ENCODE data around the gene DPT. TPM values are rescaled to one million over a fixed set of nuclear protein-coding genes. Genes with fewer than 3 reads are reported as not detected.

The DPT gene
- total RNA-seq, 1 experiment from 2014 or later: not detected

- H3K4me3 Mint-ChIP-seq: no peak overlapping the region
- no peaks in the 10 kb centered on the region for H3K36me3 Mint-ChIP-seq
- CTCF ChIA-PET: no interaction called here
- no peaks in the 10 kb centered on the region for H3K4me1 Mint-ChIP-seq
- POLR2A ChIA-PET: interaction anchor here (0.8 kb wide), 1 partner anchor 424 kb away, joined by 3 read pairs; no protein-coding TSS in a partner anchor
- peaks cover 21% of the 10 kb centered on the region for H3K9me3 Mint-ChIP-seq
- no peaks in the 10 kb centered on the region for H3K27me3 Mint-ChIP-seq (ENCODE audit: low read depth)
- ATAC-seq: no peak
- no peak for DNase-seq (ENCODE audit: low spot score)
- no peak overlapping the region for H3K27ac Mint-ChIP-seq
- no peak for TF ChIP-seq MLX (CRISPR knock-in tag; IDR thresholded peaks at IDR 0.05)
- TF ChIP-seq ZNF416 (CRISPR knock-in tag; IDR thresholded peaks at IDR 0.05): no peak
- TF ChIP-seq TEAD4 (CRISPR knock-in tag; IDR thresholded peaks at IDR 0.05): no peak
- TF ChIP-seq NR1H2 (CRISPR knock-in tag; IDR thresholded peaks at IDR 0.05): no peak
- TF ChIP-seq ZNF263 (CRISPR knock-in tag; IDR thresholded peaks at IDR 0.05; ENCODE audit: low read depth): no peak
- TF ChIP-seq ZNF423 (CRISPR knock-in tag; IDR thresholded peaks at IDR 0.05): no peak
- TF ChIP-seq ARID4B (CRISPR knock-in tag; IDR thresholded peaks at IDR 0.05; ENCODE audit: borderline replicate concordance): no peak
- TF ChIP-seq TCF7 (CRISPR knock-in tag; IDR thresholded peaks at IDR 0.05; ENCODE audit: low read depth): no peak
- TF ChIP-seq FOXP1 (CRISPR knock-in tag; IDR thresholded peaks at IDR 0.05; ENCODE audit: borderline replicate concordance): no peak
- no peak for TF ChIP-seq SP1 (CRISPR knock-in tag; conservative IDR thresholded peaks at IDR 0.05)
- TF ChIP-seq ZNF138 (CRISPR knock-in tag; conservative IDR thresholded peaks at IDR 0.05): no peak
These were observed 45.1 kb downstream of the DPT start for GRCh38 chr1:168683871-168684270.

GRCh38 chr1:168676861-168677260 is 52.1 kb downstream of the DPT start:
- H3K4me1 Mint-ChIP-seq: peaks cover 11% of the 10 kb centered on the region
- peaks cover 10% of the 10 kb centered on the region for H3K9me3 Mint-ChIP-seq
- ATAC-seq: no peak
- no peak for DNase-seq (ENCODE audit: low spot score)
- H3K4me3 Mint-ChIP-seq: no peak overlapping the region
- H3K27me3 Mint-ChIP-seq (ENCODE audit: low read depth): no peaks in the 10 kb centered on the region; the same call in 1 of the 2 replicates
- TF ChIP-seq ZNF671 (CRISPR knock-in tag; IDR thresholded peaks at IDR 0.05): no peak
- no peak for TF ChIP-seq USF2 (CRISPR knock-in tag; IDR thresholded peaks at IDR 0.05)
- TF ChIP-seq ELF4 (CRISPR knock-in tag; IDR thresholded peaks at IDR 0.05; ENCODE audit: low read depth): no peak
- TF ChIP-seq MLX (CRISPR knock-in tag; IDR thresholded peaks at IDR 0.05): no peak
- no peaks in the 10 kb centered on the region for H3K36me3 Mint-ChIP-seq
- no peak overlapping the region for H3K27ac Mint-ChIP-seq
- ChIA-PET CTCF (no interaction called here), POLR2A (no interaction called here)

- POLR2A ChIA-PET: no interaction called here
- CTCF ChIA-PET: no interaction called here
- no peak overlapping the region for H3K27ac Mint-ChIP-seq
- H3K4me3 Mint-ChIP-seq: no peak overlapping the region
- no peak for DNase-seq (ENCODE audit: low spot score)
- peaks cover 5% of the 10 kb centered on the region for H3K9me3 Mint-ChIP-seq
- H3K4me1 Mint-ChIP-seq: peaks cover 11% of the 10 kb centered on the region
- no peaks in the 10 kb centered on the region; the same call in none of the 2 replicates for H3K27me3 Mint-ChIP-seq (ENCODE audit: low read depth)
- H3K36me3 Mint-ChIP-seq: no peaks in the 10 kb centered on the region
- no peak for ATAC-seq
- TF ChIP-seq PREB (CRISPR knock-in tag; IDR thresholded peaks at IDR 0.05; ENCODE audit: borderline replicate concordance) (no peak), ZNF423 (CRISPR knock-in tag; IDR thresholded peaks at IDR 0.05) (no peak), IRF1 (CRISPR knock-in tag; IDR thresholded peaks at IDR 0.05) (no peak), NR1H2 (CRISPR knock-in tag; IDR thresholded peaks at IDR 0.05) (no peak), NR3C1 (CRISPR knock-in tag; conservative IDR thresholded peaks at IDR 0.05; ENCODE audit: low read depth) (no peak), HMGXB4 (CRISPR knock-in tag; IDR thresholded peaks at IDR 0.05) (no peak), ZBTB43 (CRISPR knock-in tag; IDR thresholded peaks at IDR 0.05) (no peak), TEAD4 (CRISPR knock-in tag; IDR thresholded peaks at IDR 0.05) (no peak)
These were observed 52.8 kb downstream of the DPT start for GRCh38 chr1:168676029-168676812.

Measured in WTC11 (cell line).